ENCODE results near the gene PKD2L1. TPM values are rescaled to one million over a fixed set of nuclear protein-coding genes. Genes with fewer than 3 reads are reported as not detected.
A peak's percentile ranks its signal among the peaks of the same experiment; 100 is the strongest.

Gene PKD2L1
- total RNA-seq, 4 donors from 2014 or later: 0.14 to 1.9 TPM; not detected in 2

DNA sequence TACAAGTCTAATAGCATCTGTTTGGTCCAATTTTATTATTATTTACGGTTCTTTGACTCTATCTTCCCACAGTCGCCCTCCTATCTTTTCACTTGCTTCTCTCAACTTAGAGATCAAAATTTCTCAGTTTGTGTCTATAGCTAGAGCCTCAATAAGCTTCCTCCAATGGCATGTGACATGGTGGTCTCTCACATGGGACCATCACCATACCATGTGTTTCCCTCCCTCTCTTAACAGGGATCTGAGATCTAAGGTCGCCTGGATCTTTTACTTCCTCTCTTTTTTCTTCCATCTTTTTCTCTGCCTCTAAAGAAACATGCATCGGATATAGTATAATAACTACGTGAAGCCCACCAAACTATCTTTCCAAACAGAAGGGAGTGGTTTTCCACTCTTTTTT, 1.8 kb downstream of the PKD2L1 start:
- Histone ChIP-seq H3K9me3 (no peaks in the 10 kb centered on the region), H3K4me3 (no peak overlapping the region), H3K27me3 (peaks cover 40% of the 10 kb centered on the region), H3K27ac (no peak overlapping the region), H3K4me1 (peaks cover 0 to 5% (median 0%) of the 10 kb centered on the region in 4 donors), H3K36me3 (no peaks in the 10 kb centered on the region)
- no peak for DNase-seq
- 67 to 89% methylated on average over 3 to 5 of the region's 5 CpGs for WGBS, 2 donors (ENCODE audit: low coverage in 1 of 2)
- in situ Hi-C loops (cut with MboI; ENCODE audit: low pct_ligation_motif_present in 1 of 4, low pct_unique_long_range_greater_than_20kb in 1 of 4, low sequenced_read_pairs in 3 of 4) (loop anchor here in 2 of 4 donors (25.0 kb wide), 1 partner anchor 184 kb away; the partner anchor contains the start of gene SEC31B (in 2 of the 2)), intact Hi-C loops (cut with DNase I; ENCODE audit: low total_unique reads) (no loop called here)
- TF ChIP-seq EP300 (IDR thresholded peaks at IDR 0.05; ENCODE audit: low read depth) (no peak), POLR2A (IDR thresholded peaks at IDR 0.05) (no peak), POLR2AphosphoS5 (IDR thresholded peaks at IDR 0.05) (no peak)
- TF ChIP-seq, protein P1, sequence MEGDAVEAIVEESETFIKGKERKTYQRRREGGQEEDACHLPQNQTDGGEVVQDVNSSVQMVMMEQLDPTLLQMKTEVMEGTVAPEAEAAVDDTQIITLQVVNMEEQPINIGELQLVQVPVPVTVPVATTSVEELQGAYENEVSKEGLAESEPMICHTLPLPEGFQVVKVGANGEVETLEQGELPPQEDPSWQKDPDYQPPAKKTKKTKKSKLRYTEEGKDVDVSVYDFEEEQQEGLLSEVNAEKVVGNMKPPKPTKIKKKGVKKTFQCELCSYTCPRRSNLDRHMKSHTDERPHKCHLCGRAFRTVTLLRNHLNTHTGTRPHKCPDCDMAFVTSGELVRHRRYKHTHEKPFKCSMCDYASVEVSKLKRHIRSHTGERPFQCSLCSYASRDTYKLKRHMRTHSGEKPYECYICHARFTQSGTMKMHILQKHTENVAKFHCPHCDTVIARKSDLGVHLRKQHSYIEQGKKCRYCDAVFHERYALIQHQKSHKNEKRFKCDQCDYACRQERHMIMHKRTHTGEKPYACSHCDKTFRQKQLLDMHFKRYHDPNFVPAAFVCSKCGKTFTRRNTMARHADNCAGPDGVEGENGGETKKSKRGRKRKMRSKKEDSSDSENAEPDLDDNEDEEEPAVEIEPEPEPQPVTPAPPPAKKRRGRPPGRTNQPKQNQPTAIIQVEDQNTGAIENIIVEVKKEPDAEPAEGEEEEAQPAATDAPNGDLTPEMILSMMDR (IDR thresholded peaks at IDR 0.05): no peak

DNA sequence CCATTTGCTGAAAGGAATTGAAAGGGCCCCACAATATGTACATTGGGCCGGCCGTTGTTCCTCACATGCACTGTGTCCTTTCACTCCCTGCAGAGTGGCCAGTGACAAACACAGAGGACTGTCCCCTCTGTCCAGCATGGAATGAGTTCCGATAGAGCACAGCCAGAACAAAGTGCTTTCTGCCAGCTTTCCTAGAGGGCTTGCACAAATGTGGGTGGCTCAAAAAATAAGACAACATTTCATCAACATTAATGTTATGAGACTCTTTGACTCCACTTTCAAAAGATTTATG, 2.4 kb downstream of the PKD2L1 start:
- H3K4me3 ChIP-seq: no peak overlapping the region
- in situ Hi-C loops (cut with MboI; ENCODE audit: low pct_ligation_motif_present in 1 of 4, low pct_unique_long_range_greater_than_20kb in 1 of 4, low sequenced_read_pairs in 3 of 4) (loop anchor here in 2 of 4 donors (25.0 kb wide), 1 partner anchor 185 kb away; the partner anchor contains the start of gene SEC31B (in 2 of the 2)), intact Hi-C loops (cut with DNase I; ENCODE audit: low total_unique reads) (no loop called here)
- no peaks in the 10 kb centered on the region for H3K9me3 ChIP-seq
- WGBS, 2 donors (ENCODE audit: low coverage in 1 of 2): 62 to 81% methylated on average over 3 of the region's 3 CpGs
- H3K36me3 ChIP-seq: no peaks in the 10 kb centered on the region
- DNase-seq: no peak
- peaks cover 42% of the 10 kb centered on the region for H3K27me3 ChIP-seq
- TF ChIP-seq, protein P1 (IDR thresholded peaks at IDR 0.05): no peak
- TF ChIP-seq EP300 (IDR thresholded peaks at IDR 0.05; ENCODE audit: low read depth) (no peak), POLR2A (IDR thresholded peaks at IDR 0.05) (no peak), POLR2AphosphoS5 (IDR thresholded peaks at IDR 0.05) (no peak)
- H3K4me1 ChIP-seq: peaks cover 0 to 5% (median 0%) of the 10 kb centered on the region in 4 donors
- H3K27ac ChIP-seq: no peak overlapping the region

DNA sequence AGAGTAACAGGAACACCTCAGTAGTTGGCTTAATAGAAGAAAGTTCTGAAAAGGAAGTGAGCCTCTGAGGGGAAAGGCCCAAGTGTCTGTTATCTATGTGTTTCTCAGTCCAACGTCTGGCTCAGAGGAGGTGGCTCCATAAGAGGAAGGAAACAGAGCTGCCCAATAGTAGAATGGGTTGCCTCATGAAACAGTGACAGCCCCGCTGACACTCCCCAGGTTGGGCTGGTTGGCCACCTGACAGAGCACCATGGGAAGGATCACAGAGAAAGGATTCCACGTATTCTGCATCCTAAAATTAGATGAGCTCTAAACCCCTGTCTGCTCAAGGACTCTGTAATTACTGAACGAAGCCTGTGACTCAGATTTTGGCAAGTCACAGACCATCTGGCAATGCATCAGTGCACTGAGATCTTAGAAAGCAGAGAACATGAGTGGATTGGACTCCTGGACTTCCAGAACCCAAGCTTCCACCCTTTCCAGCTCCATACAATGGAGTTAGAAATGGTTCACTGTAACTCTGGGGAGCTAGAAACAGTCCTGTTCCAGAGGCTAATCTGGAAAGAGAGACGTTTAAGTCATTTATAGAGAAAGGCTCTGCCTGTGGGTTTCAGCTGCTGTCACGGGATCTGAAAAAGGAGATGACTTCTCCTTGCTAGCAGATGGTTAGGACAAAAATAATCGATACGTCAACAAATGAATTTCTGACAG, 2.9 kb downstream of the PKD2L1 start:
- Histone ChIP-seq H3K27me3 (peaks cover 44% of the 10 kb centered on the region), H3K9me3 (no peaks in the 10 kb centered on the region), H3K4me1 (peaks cover 0 to 5% (median 0%) of the 10 kb centered on the region in 4 donors), H3K27ac (no peak overlapping the region), H3K4me3 (no peak overlapping the region), H3K36me3 (no peaks in the 10 kb centered on the region)
- DNase-seq: peak; percentile 23
- intact Hi-C loops (cut with DNase I; ENCODE audit: low total_unique reads): no loop called here
- 13 to 45% methylated on average over 2 to 8 of the region's 8 CpGs for WGBS, 2 donors (ENCODE audit: low coverage in 1 of 2)
- no peak for TF ChIP-seq POLR2A (IDR thresholded peaks at IDR 0.05)
- no peak for TF ChIP-seq EP300 (IDR thresholded peaks at IDR 0.05; ENCODE audit: low read depth)
- no peak for TF ChIP-seq POLR2AphosphoS5 (IDR thresholded peaks at IDR 0.05)
- TF ChIP-seq, protein P1 (IDR thresholded peaks at IDR 0.05): no peak
- in situ Hi-C loops (cut with MboI; ENCODE audit: low pct_ligation_motif_present in 1 of 4, low pct_unique_long_range_greater_than_20kb in 1 of 4, low sequenced_read_pairs in 3 of 4): loop anchor here in 2 of 4 donors (25.0 kb wide), 1 partner anchor 185 kb away; the partner anchor contains the start of gene SEC31B (in 2 of the 2)

DNA sequence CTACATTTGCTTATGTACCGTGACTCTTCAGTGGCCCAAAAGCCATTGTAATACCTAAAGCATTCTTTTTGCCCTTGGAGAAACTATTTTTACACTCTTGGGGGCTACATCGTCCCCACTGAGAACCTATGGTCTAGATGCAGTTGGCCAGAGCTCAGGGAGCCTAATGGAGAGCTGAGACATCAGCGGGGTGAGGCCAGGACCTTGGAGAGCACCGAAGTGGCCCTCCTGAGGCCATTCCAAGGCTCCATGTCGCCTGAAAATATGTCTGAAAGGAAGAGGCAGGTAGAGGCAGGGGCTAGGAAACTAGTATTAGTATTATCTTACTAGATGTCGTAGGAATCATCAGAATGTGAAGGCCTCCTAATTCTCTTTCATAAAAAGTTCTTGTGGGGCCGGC, 4.9 kb downstream of the PKD2L1 start:
- intact Hi-C loops (cut with DNase I; ENCODE audit: low total_unique reads) (no loop called here), in situ Hi-C loops (cut with MboI; ENCODE audit: low pct_ligation_motif_present in 1 of 4, low pct_unique_long_range_greater_than_20kb in 1 of 4, low sequenced_read_pairs in 3 of 4) (loop anchor here in 2 of 4 donors (25.0 kb wide), 1 partner anchor 187 kb away; the partner anchor contains the start of gene SEC31B (in 2 of the 2))
- H3K4me3 ChIP-seq: no peak overlapping the region
- peaks cover 0 to 5% (median 0%) of the 10 kb centered on the region in 4 donors for H3K4me1 ChIP-seq
- 40 to 63% methylated on average over 1 to 7 of the region's 7 CpGs for WGBS, 2 donors (ENCODE audit: low coverage in 1 of 2)
- TF ChIP-seq, protein P1 (IDR thresholded peaks at IDR 0.05): no peak
- no peak for TF ChIP-seq EP300 (IDR thresholded peaks at IDR 0.05; ENCODE audit: low read depth)
- TF ChIP-seq POLR2A (IDR thresholded peaks at IDR 0.05): no peak
- TF ChIP-seq POLR2AphosphoS5 (IDR thresholded peaks at IDR 0.05): no peak
- DNase-seq: no peak
- H3K9me3 ChIP-seq: no peaks in the 10 kb centered on the region
- no peak overlapping the region for H3K27ac ChIP-seq
- H3K36me3 ChIP-seq: no peaks in the 10 kb centered on the region
- peaks cover 26% of the 10 kb centered on the region for H3K27me3 ChIP-seq
